DMS53 treated with DMSO at 0.1 percent for 48 hours (cell line): Measurements from ENCODE around the gene NMU.
A peak's percentile ranks its signal among the peaks of the same experiment; 100 is the strongest.
"Not testable (repeated sequence)": the region's sequence is repeated elsewhere in the genome, so short reads cannot be mapped to it uniquely, and the experiment has no call there.

Experiments used
- DNase-seq: peaks from one replicate; lab custom pipeline; 2025; ENCODE audit not compliant: unreplicated experiment; lab: John Stamatoyannopoulos, UW

Gene NMU

GRCh38 chr4:55568905-55569504 lies 67.1 kb downstream of the NMU start:
- DNase-seq, result peak; percentile 15

GRCh38 chr4:55561889-55562288 lies 74.2 kb downstream of the NMU start:
- no peak for DNase-seq

GRCh38 chr4:55560096-55560495 lies 76.0 kb downstream of the NMU start:
- no peak for DNase-seq

- no peak for DNase-seq
Measured at GRCh38 chr4:55554453-55555030, 81.6 kb downstream of the NMU start.

- no peak for DNase-seq
Measured at GRCh38 chr4:55553441-55554201, 82.5 kb downstream of the NMU start.

- DNase-seq, result not testable (repeated sequence)
Measured at GRCh38 chr4:55551964-55552363, 84.1 kb downstream of the NMU start.

- DNase-seq, result no peak
Measured at GRCh38 chr4:55549888-55550287, 86.2 kb downstream of the NMU start.

GRCh38 chr4:55547918-55548317 lies 88.2 kb downstream of the NMU start:
- DNase-seq, result no peak

GRCh38 chr4:55547466-55547770 lies 88.7 kb downstream of the NMU start:
- no peak for DNase-seq

- peak; percentile 75 for DNase-seq
Measured at GRCh38 chr4:55546756-55547465, 89.2 kb downstream of the NMU start, which contains the start of gene CLOCK. CLOCK (minus strand) TSS chr4:55546909; CDS start chr4:55482785, 64,124 bp downstream.

- no peak for DNase-seq
Measured at GRCh38 chr4:55546506-55546755, 89.7 kb downstream of the NMU start.

- peak; percentile 39 for DNase-seq
Measured at GRCh38 chr4:55545641-55546505, 90.2 kb downstream of the NMU start.
